GM23338 (cell line): ENCODE data around the gene NPC1. TPM values are rescaled to one million over a fixed set of nuclear protein-coding genes. Genes with fewer than 3 reads are reported as not detected.
"Not testable (repeated sequence)": the region's sequence is repeated elsewhere in the genome, so short reads cannot be mapped to it uniquely, and the experiment has no call there.

Source experiments
- ATAC-seq: fragments of 200-7000 bp; cut with Tn5 transposase; 3 replicates; pipeline ENCODE4 v1.9.1; 2020
- DNase-seq: peaks from one replicate; pipeline ENCODE4 v3.0.0-alpha.2; 2015; ENCODE audit warnings: low spot score
- H2AFZ ChIP-seq: fragments of 200-600 bp; sonication (generic); 2 replicates; pipeline ENCODE4 v1.8.0; 2016; ENCODE audit warnings: antibody characterized with exemption, mild to moderate bottlenecking, moderate library complexity
- H3F3A ChIP-seq: fragments of 200-600 bp; sonication (generic); replicated peaks from 2 replicates; pipeline ENCODE4 v1.8.0; 2017; ENCODE audit warnings: antibody characterized with exemption, mixed run types, low read depth
- H3K27ac ChIP-seq: fragments of 200-600 bp; sonication (generic); 2 replicates; pipeline ENCODE4 v1.6.1; 2016; ENCODE audit warnings: low read depth
- H3K27me3 ChIP-seq: fragments of 200-600 bp; sonication (generic); 2 replicates; pipeline ENCODE4 v1.8.0; 2016; ENCODE audit warnings: mild to moderate bottlenecking, mixed run types, moderate library complexity; ENCODE audit not compliant: insufficient read depth
- H3K36me3 ChIP-seq: fragments of 200-600 bp; sonication (generic); 2 replicates; pipeline ENCODE4 v1.8.0; 2016; ENCODE audit warnings: mild to moderate bottlenecking; ENCODE audit not compliant: insufficient read depth
- H3K4me1 ChIP-seq: fragments of 200-600 bp; sonication (generic); 2 replicates; pipeline ENCODE4 v1.8.0; 2016; ENCODE audit warnings: mild to moderate bottlenecking, moderate library complexity; ENCODE audit not compliant: insufficient read depth
- H3K4me2 ChIP-seq: fragments of 200-600 bp; sonication (generic); 2 replicates; pipeline ENCODE4 v1.7.1; 2017; ENCODE audit warnings: mixed run types
- H3K4me3 ChIP-seq: fragments of 200-600 bp; sonication (generic); 2 replicates; pipeline ENCODE4 v1.6.1; 2016; ENCODE audit warnings: mixed run types
- H3K79me2 ChIP-seq: fragments of 200-600 bp; sonication (generic); replicated peaks from 2 replicates; pipeline ENCODE4 v1.8.0; 2017; ENCODE audit warnings: mild to moderate bottlenecking; ENCODE audit not compliant: insufficient read depth
- H3K9me2 ChIP-seq: fragments of 200-600 bp; sonication (generic); 2 replicates; pipeline ENCODE4 v1.8.0; 2017; ENCODE audit not compliant: insufficient read depth
- H4K20me1 ChIP-seq: fragments of 200-600 bp; sonication (generic); replicated peaks from 2 replicates; pipeline ENCODE4 v1.8.0; 2017; ENCODE audit warnings: mild to moderate bottlenecking; ENCODE audit not compliant: insufficient read depth
- H3K27ac Mint-ChIP-seq: 2 replicates; pipeline ENCODE4 v1.8.0; 2020; ENCODE audit warnings: inconsistent platforms, mild to moderate bottlenecking, moderate library complexity, mixed read lengths
- H3K27me3 Mint-ChIP-seq: 3 replicates; pipeline ENCODE4 v1.8.0; 2022; ENCODE audit warnings: low read depth, mild to moderate bottlenecking, moderate library complexity, mixed read lengths, inconsistent platforms; ENCODE audit not compliant: insufficient read depth, poor library complexity
- H3K36me3 Mint-ChIP-seq: 3 replicates; pipeline ENCODE4 v1.8.0; 2021; ENCODE audit warnings: low read depth, mild to moderate bottlenecking, inconsistent platforms, moderate library complexity, mixed read lengths
- H3K4me1 Mint-ChIP-seq: 3 replicates; pipeline ENCODE4 v1.8.0; 2020; ENCODE audit warnings: mild to moderate bottlenecking, inconsistent platforms, mixed read lengths
- H3K4me3 Mint-ChIP-seq: 3 replicates; pipeline ENCODE4 v1.8.0; 2021; ENCODE audit warnings: moderate library complexity, mild to moderate bottlenecking, inconsistent platforms, mixed read lengths
- H3K9me3 Mint-ChIP-seq: 3 replicates; pipeline ENCODE4 v1.8.0; 2020; ENCODE audit warnings: moderate library complexity, mild to moderate bottlenecking, inconsistent platforms, mixed read lengths
- ETS1 ChIP-seq: IDR thresholded peaks from 2 replicates; pipeline ENCODE4 v1.6.1; 2016; ENCODE audit warnings: antibody characterized with exemption
- EZH2phosphoT487 ChIP-seq: fragments of 200-600 bp; sonication (generic); IDR thresholded peaks from one replicate; pipeline ENCODE4 v1.8.1; 2018; ENCODE audit warnings: antibody characterized with exemption; ENCODE audit not compliant: unreplicated experiment
- POLR2AphosphoS5 ChIP-seq: IDR thresholded peaks from 2 replicates; pipeline ENCODE4 v1.6.1; 2016; ENCODE audit warnings: antibody characterized with exemption, low read depth
- ZNF462 ChIP-seq: fragments of 250-450 bp; sonication (Bioruptor Pico); IDR thresholded peaks from 2 replicates; pipeline ENCODE4 v1.5.0; 2020; ENCODE audit warnings: mild to moderate bottlenecking, moderate library complexity
- polyA plus RNA-seq: library from polyadenylated mRNA; unstranded; fragments of >200 nt; fragmentation: Nextera tagmentation; extraction: Ambion mirVana; gene quantifications from 2 replicates; pipeline ENCODE4 v1.2.1, GENCODE V29; 2016
- total RNA-seq: library from RNA; depleted of rRNA; stranded (reverse); fragments of >200 nt; shearing (Covaris generic); gene quantifications from 2 replicates; pipeline ENCODE4 v1.2.3, GENCODE V29; 2014

The NPC1 gene
- total and polyA plus RNA-seq, 2 experiments from 2014 or later = 18.4 to 45.1 TPM

- TF ChIP-seq ZNF462 (CRISPR knock-in tag) (no peak), EZH2phosphoT487 (no peak), ETS1 (no peak), POLR2AphosphoS5 (no peak)
Observed at GRCh38 chr18:23578067-23578701, 8.1 kb downstream of the NPC1 start (continued).

- H2AFZ ChIP-seq, H3K4me3 Mint-ChIP-seq, H3K4me1 ChIP-seq, H3K36me3 ChIP-seq, H3K9me2 ChIP-seq, H3K27ac Mint-ChIP-seq, ATAC-seq, H3K27ac ChIP-seq, DNase-seq, H3K4me2 ChIP-seq, H3K27me3 ChIP-seq, H3K27me3 Mint-ChIP-seq, H3F3A ChIP-seq, H3K4me3 ChIP-seq, H3K9me3 Mint-ChIP-seq: not testable (repeated sequence)
- H4K20me1 ChIP-seq = peaks cover 19% of the 10 kb centered on the region
- peaks cover 28% of the 10 kb centered on the region for H3K36me3 Mint-ChIP-seq
- peaks cover 23% of the 10 kb centered on the region for H3K4me1 Mint-ChIP-seq
- peaks cover 65% of the 10 kb centered on the region for H3K79me2 ChIP-seq
Observed at GRCh38 chr18:23577521-23577920, 8.8 kb downstream of the NPC1 start.
